Activated naive CD4-positive, alpha-beta T cell treated with anti-CD3 and anti-CD28 coated beads for 36 hours (primary cell): ENCODE data around the gene JUP. TPM values are rescaled to one million over a fixed set of nuclear protein-coding genes. Genes with fewer than 3 reads are reported as not detected.

Source experiments
- total RNA-seq, 2 experiments: library from RNA; stranded (reverse); gene quantifications; one replicate each; pipeline ENCODE4 v1.2.3, GENCODE V29; 2021

Gene JUP
- total RNA-seq, 2 experiments from 2014 or later, result 0.27 to 0.33 TPM

Other genes with a start within 250 kb of the JUP start
- gene KRT9, start 214.7 kb downstream of the JUP start, total RNA-seq, result not detected
- gene KRT14, start 199.8 kb downstream of the JUP start, total RNA-seq, result not detected
- not detected for gene KRT16, start 173.9 kb downstream of the JUP start, total RNA-seq
- not detected for gene KRT17, start 162.1 kb downstream of the JUP start, total RNA-seq
- 1,000 to 10,000 TPM; 1,206 to 1,253 TPM for gene EIF1, start 97.8 kb downstream of the JUP start, total RNA-seq
- gene GAST, start 74.4 kb downstream of the JUP start, total RNA-seq, result not detected
- gene HAP1, start 52.1 kb downstream of the JUP start, total RNA-seq, result not detected
- 1 to 10 TPM; 1.2 to 1.5 TPM for gene P3H4, start 25.2 kb upstream of the JUP start, total RNA-seq
- under 1 TPM in 1 of 2 experiments, not detected in 1; 0.36 TPM for gene FKBP10, start 26.3 kb upstream of the JUP start, total RNA-seq
- gene NT5C3B, start 49.5 kb upstream of the JUP start, total RNA-seq, result 10 to 100 TPM; 25.9 to 28.1 TPM
- gene KLHL10, start 51.1 kb upstream of the JUP start, total RNA-seq, result not detected
- 1 to 10 TPM; 8.9 to 9.6 TPM for gene KLHL11, start 78.7 kb upstream of the JUP start, total RNA-seq
- gene ACLY, start 132.2 kb upstream of the JUP start, total RNA-seq, result 100 to 1,000 TPM; 153 to 161 TPM
- under 1 TPM; 0.55 to 0.79 TPM for gene ODAD4, start 143.9 kb upstream of the JUP start, total RNA-seq
- gene CNP, start 180.1 kb upstream of the JUP start, total RNA-seq, result 10 to 100 TPM; 58.4 to 59.1 TPM
- gene DNAJC7, start 230.7 kb upstream of the JUP start, total RNA-seq, result 10 to 100 TPM; 74.5 to 76.3 TPM
- 10 to 100 TPM; 12.4 to 13.2 TPM for gene NKIRAS2, start 233.4 kb upstream of the JUP start, total RNA-seq